IMR-90 (cell line): ENCODE results near the gene GNRH2. TPM values are rescaled to one million over a fixed set of nuclear protein-coding genes. Genes with fewer than 3 reads are reported as not detected.
A peak's percentile ranks its signal among the peaks of the same experiment; 100 is the strongest.

Source experiments
- ATAC-seq: fragments of 200-7000 bp; cut with Tn5 transposase; 2 replicates; pipeline ENCODE4 v1.9.1; 2020; ENCODE audit warnings: low read depth, mild to moderate bottlenecking, moderate library complexity
- BruUV-seq: library from RNA; stranded (reverse); fragments of 400-500 nt; replicated peaks from 2 replicates; lab custom pipeline; 2021; lab: Mats Ljungman, UMichigan
- CTCF ChIA-PET: fragments of 300-600 bp; formaldehyde crosslinking; extraction: SDS; loops from one replicate; lab custom pipeline; 2021; ENCODE audit warnings: antibody characterized with exemption; lab: Yijun Ruan, JAX
- POLR2A ChIA-PET: fragments of 300-600 bp; sonication (Branson Sonifier 250); formaldehyde crosslinking; loops from one replicate; lab custom pipeline; 2022; ENCODE audit warnings: antibody characterized with exemption; ENCODE audit not compliant: unreplicated experiment; lab: Charles Lee
- DNase-seq: peaks from one replicate; pipeline ENCODE4 v3.0.0; 2013
- H2AFZ ChIP-seq: replicated peaks from 2 replicates; pipeline ENCODE3; 2013; ENCODE audit warnings: low read length, mild to moderate bottlenecking; ENCODE audit not compliant: poor library complexity
- H2AK5ac ChIP-seq: 2 replicates; pipeline ENCODE4 v1.6.1; 2013; ENCODE audit warnings: low read depth, low read length, inconsistent platforms
- H2AK9ac ChIP-seq: replicated peaks from 2 replicates; pipeline ENCODE3; 2013; ENCODE audit warnings: mild to moderate bottlenecking, low read depth, low read length, moderate library complexity; ENCODE audit not compliant: poor library complexity
- H2BK120ac ChIP-seq: 2 replicates; pipeline ENCODE4 v1.6.1; 2013; ENCODE audit warnings: low read depth, low read length, inconsistent platforms
- H2BK15ac ChIP-seq: 3 replicates; pipeline ENCODE4 v1.6.1; 2013; ENCODE audit warnings: low read depth, low read length, inconsistent platforms
- H2BK20ac ChIP-seq: 2 replicates; pipeline ENCODE4 v1.6.1; 2013; ENCODE audit warnings: low read depth, mild to moderate bottlenecking, inconsistent platforms, low read length, moderate library complexity
- H2BK5ac ChIP-seq: 2 replicates; pipeline ENCODE4 v1.6.1; 2013; ENCODE audit warnings: mild to moderate bottlenecking, low read depth, low read length, inconsistent platforms; ENCODE audit not compliant: poor library complexity, severe bottlenecking
- H3K14ac ChIP-seq: replicated peaks from 2 replicates; pipeline ENCODE4 v1.6.1; 2013; ENCODE audit warnings: low read depth, low read length, inconsistent platforms
- H3K18ac ChIP-seq: 2 replicates; pipeline ENCODE4 v1.6.1; 2013; ENCODE audit warnings: low read depth, low read length, control low read depth
- H3K23ac ChIP-seq: 2 replicates; pipeline ENCODE4 v1.6.1; 2013; ENCODE audit warnings: low read depth, low read length, inconsistent platforms
- H3K27ac ChIP-seq: 2 replicates; pipeline ENCODE4 v1.5.1; 2013; ENCODE audit warnings: mild to moderate bottlenecking, control low read depth, low read length; ENCODE audit not compliant: insufficient read depth
- H3K27me3 ChIP-seq: 2 replicates; pipeline ENCODE4 v1.6.1; 2013; ENCODE audit warnings: low read length; ENCODE audit not compliant: control insufficient read depth, insufficient read depth
- H3K36me3 ChIP-seq: 2 replicates; pipeline ENCODE4 v1.6.1; 2013; ENCODE audit warnings: low read length, mixed read lengths; ENCODE audit not compliant: control insufficient read depth, insufficient read depth
- H3K4ac ChIP-seq: 2 replicates; pipeline ENCODE4 v1.6.1; 2013; ENCODE audit warnings: low read depth, low read length, inconsistent platforms
- H3K4me1 ChIP-seq: 2 replicates; pipeline ENCODE4 v1.6.1; 2013; ENCODE audit warnings: low read length, mixed read lengths; ENCODE audit not compliant: control insufficient read depth, insufficient read depth
- H3K4me2 ChIP-seq: 2 replicates; pipeline ENCODE4 v1.6.1; 2013; ENCODE audit warnings: low read depth, mild to moderate bottlenecking, control low read depth, low read length, moderate library complexity
- H3K4me3 ChIP-seq: 2 replicates; pipeline ENCODE4 v1.5.1; 2013; ENCODE audit warnings: low read depth, mild to moderate bottlenecking, control low read depth, low read length, moderate library complexity; ENCODE audit not compliant: insufficient read depth
- H3K56ac ChIP-seq: 2 replicates; pipeline ENCODE4 v1.6.1; 2013; ENCODE audit warnings: low read length, inconsistent platforms; ENCODE audit not compliant: insufficient read depth; ENCODE audit errors: extremely low read depth
- H3K79me1 ChIP-seq, 2 experiments: 2 replicates each; pipeline ENCODE4 v1.6.1; 2013; ENCODE audit warnings: low read length in 2 of 2, inconsistent platforms in 1 of 2, low read depth in 1 of 2
- H3K9ac ChIP-seq: 2 replicates; pipeline ENCODE4 v1.6.1; 2013; ENCODE audit warnings: low read depth, low read length, control low read depth
- H3K9me1 ChIP-seq: 2 replicates; pipeline ENCODE4 v1.6.1; 2013; ENCODE audit warnings: low read length, inconsistent platforms; ENCODE audit not compliant: insufficient read depth
- H3K9me3 ChIP-seq: 2 replicates; pipeline ENCODE4 v1.6.1; 2013; ENCODE audit warnings: low read length; ENCODE audit not compliant: control insufficient read depth, insufficient read depth
- H4K20me1 ChIP-seq: 2 replicates; pipeline ENCODE4 v1.6.1; 2013; ENCODE audit warnings: low read length, inconsistent platforms; ENCODE audit not compliant: insufficient read depth
- H4K5ac ChIP-seq: 2 replicates; pipeline ENCODE4 v1.6.1; 2013; ENCODE audit warnings: mild to moderate bottlenecking, low read depth, low read length, control low read depth
- H4K8ac ChIP-seq, 2 experiments: 2 replicates each; pipeline ENCODE4 v1.6.1; 2013; ENCODE audit warnings: low read depth in 2 of 2, low read length in 2 of 2, control low read depth in 1 of 2, inconsistent platforms in 1 of 2
- H4K91ac ChIP-seq: 2 replicates; pipeline ENCODE4 v1.6.1; 2013; ENCODE audit warnings: low read depth, low read length, inconsistent platforms; ENCODE audit not compliant: insufficient read depth
- BHLHE40 ChIP-seq: fragments of 150-350 bp; IDR thresholded peaks from 2 replicates; pipeline ENCODE4 v1.6.1; 2016; ENCODE audit warnings: mild to moderate bottlenecking, low read depth, low read length
- CEBPB ChIP-seq: IDR thresholded peaks from 2 replicates; pipeline ENCODE4 v1.6.1; 2012; ENCODE audit warnings: low read depth, low read length, improper control_type of control experiment
- CHD1 ChIP-seq: IDR thresholded peaks from 2 replicates; pipeline ENCODE4 v1.6.1; 2012; ENCODE audit warnings: low read depth, low read length, improper control_type of control experiment
- CTCF ChIP-seq: conservative IDR thresholded peaks from 2 replicates; pipeline ENCODE4 v1.5.1; 2012; ENCODE audit warnings: mild to moderate bottlenecking, low read depth, low read length, improper control_type of control experiment
- ELK1 ChIP-seq: fragments of 150-350 bp; IDR thresholded peaks from 2 replicates; pipeline ENCODE4 v1.6.1; 2016; ENCODE audit warnings: low read depth, mild to moderate bottlenecking, low read length, moderate library complexity, borderline replicate concordance
- FOS ChIP-seq: fragments of 150-350 bp; IDR thresholded peaks from 2 replicates; pipeline ENCODE4 v1.6.1; 2016; ENCODE audit warnings: low read depth, low read length
- MAZ ChIP-seq: IDR thresholded peaks from 2 replicates; pipeline ENCODE4 v1.6.1; 2012; ENCODE audit warnings: low read depth, mild to moderate bottlenecking, low read length, improper control_type of control experiment, moderate library complexity, borderline replicate concordance
- MXI1 ChIP-seq: IDR thresholded peaks from 2 replicates; pipeline ENCODE4 v1.6.1; 2012; ENCODE audit warnings: low read depth, mild to moderate bottlenecking, low read length, moderate library complexity, borderline replicate concordance
- POLR2A ChIP-seq: IDR thresholded peaks from 2 replicates; pipeline ENCODE4 v1.6.1; 2012; ENCODE audit warnings: mild to moderate bottlenecking, low read depth, low read length
- RAD21 ChIP-seq: IDR thresholded peaks from 2 replicates; pipeline ENCODE4 v1.6.1; 2012; ENCODE audit warnings: low read length, improper control_type of control experiment
- RCOR1 ChIP-seq: IDR thresholded peaks from 2 replicates; pipeline ENCODE4 v1.6.1; 2012; ENCODE audit warnings: mild to moderate bottlenecking, low read length, improper control_type of control experiment; ENCODE audit not compliant: insufficient replicate concordance
- RFX5 ChIP-seq: IDR thresholded peaks from 2 replicates; pipeline ENCODE4 v1.8.0; 2012; ENCODE audit warnings: low read depth, mild to moderate bottlenecking, low read length, moderate library complexity
- SMC3 ChIP-seq: fragments of 150-350 bp; IDR thresholded peaks from 2 replicates; pipeline ENCODE4 v1.6.1; 2016; ENCODE audit warnings: low read depth, mild to moderate bottlenecking, antibody characterized with exemption, low read length, moderate library complexity
- USF2 ChIP-seq: fragments of 150-350 bp; IDR thresholded peaks from 2 replicates; pipeline ENCODE4 v1.6.1; 2017; ENCODE audit warnings: mild to moderate bottlenecking, antibody characterized with exemption, low read length, low read depth
- WGBS, 2 experiments: methylation state at CpG; one replicate each; pipeline versions ENCODE4 v1.1.5 to v1.1.7; 2013; ENCODE audit warnings: missing lambda C conversion rate in 2 of 2; ENCODE audit not compliant: insufficient read length in 1 of 2; ENCODE audit errors: extremely low coverage in 2 of 2; 5-methylcytosine and 5-hydroxymethylcytosine counted together
- dilution Hi-C: fragments of 300-500 bp; cut with HindIII; formaldehyde crosslinking; loops from one replicate; pipeline ENCODE4 v1.14.3; 2018; ENCODE audit warnings: low sequenced_read_pairs; ENCODE audit not compliant: unreplicated experiment
- in situ Hi-C: fragments of 300-500 bp; cut with MboI; formaldehyde crosslinking; loops from 3 replicates; pipeline ENCODE4 v1.14.3; 2019; ENCODE audit warnings: low sequenced_read_pairs, inconsistent platforms, mixed read lengths
- intact Hi-C: fragments of 100-400 bp; cut with micrococcal nuclease; formaldehyde crosslinking; loops from 2 replicates; pipeline ENCODE4 v1.10.0; 2022
- polyA plus RNA-seq, 3 experiments: library from polyadenylated mRNA; depleted of rRNA; stranded (reverse); fragments of >200 nt; gene quantifications; 2 replicates each; pipeline ENCODE4 v1.2.3, GENCODE V29; 2012; ENCODE audit warnings: low replicate concordance in 1 of 3
- total RNA-seq: library from RNA; depleted of rRNA; stranded (reverse); fragments of >200 nt; gene quantifications from 2 replicates; pipeline ENCODE4 v1.2.3, GENCODE V29; 2012

Gene GNRH2
- total and polyA plus RNA-seq, 2 of the 4 experiments (the other 2 are of a cell fraction): 0.18 to 0.21 TPM

GRCh38 chr20:3071610-3072529 is 28.4 kb downstream of the GNRH2 start, which contains the start of gene OXT:
Gene OXT, plus strand, starts transcription at chr20:3071620. Its CDS starts 36 bp downstream, at chr20:3071656.
- ATAC-seq: peak; percentile 24; the same call in 1 of the 2 replicates
- Histone ChIP-seq H3K79me1 (no peaks in the 10 kb centered on the region), H2BK5ac (no peak within 1 kb of the TSS), H3K4me1 (peaks cover 2% of the 10 kb centered on the region), H3K36me3 (no peaks in the 10 kb centered on the region), H4K8ac (no peak within 1 kb of the TSS), H4K91ac (no peak within 1 kb of the TSS), H3K27ac (no peak within 1 kb of the TSS), H3K4ac (no peak within 1 kb of the TSS), H2AFZ (peak within 1 kb of the TSS; percentile 75), H3K4me3 (no peak within 1 kb of the TSS), H3K23ac (no peak within 1 kb of the TSS), H3K4me2 (no peak within 1 kb of the TSS; the same call in 1 of the 2 replicates), H2AK5ac (no peak within 1 kb of the TSS; the same call in 1 of the 2 replicates), H4K20me1 (no peaks in the 10 kb centered on the region), H3K18ac (no peak within 1 kb of the TSS), H3K14ac (no peak within 1 kb of the TSS), H2BK15ac (no peak within 1 kb of the TSS), H3K9me3 (no peaks in the 10 kb centered on the region), H3K27me3 (peaks cover 32% of the 10 kb centered on the region), H2BK20ac (no peak within 1 kb of the TSS), H4K5ac (no peak within 1 kb of the TSS), H3K56ac (no peak within 1 kb of the TSS), H3K9ac (no peak within 1 kb of the TSS), H2BK120ac (no peak within 1 kb of the TSS), H3K9me1 (peaks cover 4% of the 10 kb centered on the region; the same call in 1 of the 2 replicates), H2AK9ac (no peak within 1 kb of the TSS)
- WGBS, 2 experiments: 37% methylated on average over 21 of the region's 95 CpGs; no CpG with 5 or more reads in 1 of the 2 experiments
- dilution Hi-C loops (no loop called here), intact Hi-C loops (no loop called here), in situ Hi-C loops (no loop called here)
- ChIA-PET CTCF (no interaction called here), POLR2A (no interaction called here)
- DNase-seq: no peak
- no TSS peak for BruUV-seq
- no peak for TF ChIP-seq CEBPB
- no peak for TF ChIP-seq MAZ
- TF ChIP-seq FOS: no peak
- no peak for TF ChIP-seq CHD1
- TF ChIP-seq RCOR1: no peak
- no peak for TF ChIP-seq POLR2A
- no peak for TF ChIP-seq CTCF
- TF ChIP-seq SMC3: no peak
- TF ChIP-seq RAD21: no peak
- TF ChIP-seq MXI1: no peak
- no peak for TF ChIP-seq BHLHE40
- no peak for TF ChIP-seq ELK1
- no peak for TF ChIP-seq USF2
- no peak for TF ChIP-seq RFX5
